Activated CD8-positive, alpha-beta memory T cell treated with anti-CD3 and anti-CD28 coated beads, Interleukin-2, amount 50 U/mL, for 1 hour (primary cell): ENCODE results near the gene PARG.
"Not testable (repeated sequence)": the region's sequence is repeated elsewhere in the genome, so short reads cannot be mapped to it uniquely, and the experiment has no call there.

Experiments used
- DNase-seq: peaks from one replicate; pipeline ENCODE4 v3.0.0-alpha.2; 2020; ENCODE audit errors: extremely low read depth

The PARG gene

GRCh38 chr10:49830846-49831245 is 111.0 kb downstream of the PARG start:
- no peak for DNase-seq

- no peak for DNase-seq
Observed at GRCh38 chr10:49830016-49830415, 111.8 kb downstream of the PARG start.

- DNase-seq = no peak
Observed at GRCh38 chr10:49827297-49827696, 114.5 kb downstream of the PARG start.

- no peak for DNase-seq
Observed at GRCh38 chr10:49819234-49819958, 122.4 kb downstream of the PARG start.

DNA sequence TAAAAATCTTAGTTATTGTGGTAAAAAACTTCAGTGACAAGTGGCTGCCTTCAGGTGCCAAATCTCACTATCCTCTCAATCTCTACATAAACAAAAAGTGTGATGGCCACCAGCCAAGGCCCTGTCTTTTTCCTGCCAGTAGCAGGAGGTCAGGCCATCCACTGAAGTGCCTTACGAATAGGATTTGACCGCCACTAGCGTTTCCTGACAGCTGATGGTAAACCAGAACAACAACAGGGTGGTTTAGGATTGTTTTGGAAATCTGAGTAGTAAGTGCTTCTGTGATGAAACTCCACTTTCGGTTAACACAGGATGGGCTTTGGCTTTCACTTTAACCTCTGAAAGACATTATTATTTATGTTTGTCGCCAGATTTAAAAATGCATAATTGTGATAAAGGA is 124.0 kb downstream of the PARG start:
- no peak for DNase-seq

- DNase-seq = no peak
Observed at GRCh38 chr10:49803988-49804387, 137.8 kb downstream of the PARG start.

DNA sequence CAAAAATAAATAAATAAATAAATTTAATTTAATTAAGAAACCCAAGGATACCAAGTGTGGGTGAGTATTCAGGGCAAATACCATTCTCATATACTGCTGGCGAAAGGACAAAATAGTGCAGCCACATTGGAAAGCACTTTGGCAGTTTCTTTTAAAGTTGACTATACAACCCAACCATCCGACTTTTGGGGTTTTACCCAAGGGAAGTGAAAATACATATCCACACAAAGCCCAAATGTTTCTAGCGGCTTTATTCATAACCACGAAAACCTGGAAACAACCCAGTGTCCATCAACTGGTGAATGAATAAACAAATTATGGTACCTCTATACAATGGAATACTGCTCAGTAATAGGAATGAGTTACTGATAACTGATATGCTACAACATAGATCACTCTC is 143.6 kb downstream of the PARG start:
- no peak for DNase-seq

DNA sequence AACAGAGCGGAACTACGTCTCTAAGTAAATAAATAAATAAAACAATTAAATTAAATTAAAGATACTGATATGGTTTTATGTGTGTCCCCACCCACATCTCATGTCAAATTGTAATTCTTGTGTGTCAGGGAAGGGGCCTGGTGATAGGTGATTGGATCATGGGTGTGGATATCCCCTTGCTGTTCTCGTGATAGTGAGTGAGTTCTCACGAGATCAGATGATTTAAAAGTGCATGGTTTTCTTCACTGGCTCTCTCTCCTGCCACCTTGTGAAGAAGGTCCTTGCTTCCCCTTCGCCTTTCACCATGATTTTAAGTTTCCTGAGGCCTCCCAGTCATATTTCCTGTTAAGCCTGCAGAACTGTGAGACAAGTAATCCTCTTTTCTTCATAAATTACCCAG is 150.7 kb downstream of the PARG start:
- no peak for DNase-seq

DNA sequence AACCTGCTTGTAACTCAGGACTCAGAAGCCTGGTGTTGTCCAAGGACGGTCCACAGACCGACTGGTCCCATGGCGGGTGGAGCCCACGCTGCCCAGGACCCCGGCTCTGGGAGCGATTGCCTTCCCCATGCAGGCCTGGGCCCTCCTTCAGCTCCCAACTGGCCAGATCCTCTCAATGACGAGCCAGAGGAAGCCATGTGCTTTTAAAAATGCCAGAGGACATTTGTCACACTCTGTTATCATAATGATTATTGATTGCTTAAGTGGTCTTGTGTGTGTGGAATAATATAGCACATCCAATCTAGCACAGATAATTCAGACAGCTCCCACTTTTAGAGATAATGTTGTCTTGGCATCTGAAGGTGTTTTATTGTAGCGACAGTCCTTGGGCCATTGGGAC is 157.1 kb downstream of the PARG start:
- no peak for DNase-seq

GRCh38 chr10:49783645-49784044 is 158.2 kb downstream of the PARG start:
- no peak for DNase-seq

DNA sequence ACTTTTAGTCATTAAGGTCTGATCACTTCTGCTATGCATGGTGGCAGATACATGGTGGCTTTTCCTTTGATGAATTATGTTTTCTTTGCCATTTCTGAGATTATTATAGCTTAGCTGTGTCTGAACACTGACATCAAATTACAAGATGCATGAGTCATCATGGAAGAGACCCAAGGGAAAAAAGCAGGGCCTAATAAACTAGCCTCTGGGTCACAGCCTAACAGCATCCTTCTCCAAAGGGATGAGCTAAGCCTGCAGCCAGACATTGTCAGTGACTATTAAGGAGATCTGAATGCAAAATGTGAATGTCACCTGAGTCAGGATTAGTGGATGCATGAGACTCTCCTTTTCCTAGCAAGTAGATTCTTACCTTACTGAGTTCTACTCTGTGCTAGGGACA is 160.6 kb downstream of the PARG start:
- no peak for DNase-seq

DNA sequence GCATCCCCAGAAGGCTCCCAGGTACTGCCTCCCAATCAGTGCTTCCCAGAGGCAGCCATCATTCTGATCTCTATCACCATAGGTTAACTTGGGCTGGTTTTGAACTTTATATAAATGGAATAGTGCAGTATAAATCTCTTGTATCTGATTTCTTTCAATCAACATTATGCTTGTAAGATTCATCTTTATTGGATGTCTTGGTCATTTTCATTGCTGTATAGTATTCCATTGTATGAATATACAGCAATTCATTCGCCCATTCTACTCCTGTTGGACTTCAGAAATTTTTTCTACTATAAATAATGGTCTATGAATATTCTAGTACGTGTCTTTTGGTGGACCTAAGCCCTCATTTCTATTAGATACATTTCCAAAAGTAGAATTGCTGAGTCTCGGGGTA is 163.6 kb downstream of the PARG start:
- no peak for DNase-seq

DNA sequence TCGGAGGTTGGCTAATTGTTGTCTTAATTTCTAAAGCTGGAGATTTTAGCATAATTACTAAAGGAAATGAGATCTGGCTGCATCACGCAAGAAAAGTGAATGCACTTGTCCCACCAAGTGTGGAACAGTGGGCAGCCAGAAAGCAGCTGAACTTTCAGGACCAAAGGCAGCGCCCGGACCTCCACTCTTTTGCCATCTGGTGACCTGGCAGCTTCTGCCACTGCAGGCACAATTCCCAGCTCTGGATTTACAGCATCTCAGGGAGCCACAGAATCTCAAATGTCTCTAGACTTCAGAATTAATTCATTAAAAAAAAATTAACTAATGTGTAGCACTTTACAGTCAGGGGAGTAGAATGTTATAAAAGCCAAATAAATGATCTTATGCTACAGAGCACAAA is 165.0 kb downstream of the PARG start:
- no peak for DNase-seq

GRCh38 chr10:49775014-49775413 is 166.8 kb downstream of the PARG start:
- no peak for DNase-seq

DNA sequence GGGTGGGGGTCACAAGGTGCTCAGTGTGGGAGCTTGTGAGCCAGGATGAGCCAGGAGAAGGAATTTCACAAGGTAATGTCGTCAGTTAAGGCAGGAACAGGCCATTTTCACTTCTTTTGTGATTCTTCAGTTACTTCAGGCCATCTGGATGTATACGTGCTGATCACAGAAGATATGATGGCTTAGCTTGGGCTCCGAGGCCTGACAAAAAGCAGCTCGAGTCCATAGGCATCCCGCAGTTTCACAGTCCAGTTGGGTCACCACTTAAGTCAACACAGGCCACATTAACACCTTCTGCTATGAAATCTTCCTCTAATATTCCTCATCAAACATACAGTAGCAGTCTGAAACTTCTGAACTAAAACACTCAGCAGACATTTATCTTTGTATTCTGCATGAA is 168.9 kb downstream of the PARG start:
- DNase-seq = not testable (repeated sequence)

GRCh38 chr10:49771046-49771445 is 170.8 kb downstream of the PARG start:
- not testable (repeated sequence) for DNase-seq

- no peak for DNase-seq
Observed at GRCh38 chr10:49769692-49770091, 172.1 kb downstream of the PARG start.

DNA sequence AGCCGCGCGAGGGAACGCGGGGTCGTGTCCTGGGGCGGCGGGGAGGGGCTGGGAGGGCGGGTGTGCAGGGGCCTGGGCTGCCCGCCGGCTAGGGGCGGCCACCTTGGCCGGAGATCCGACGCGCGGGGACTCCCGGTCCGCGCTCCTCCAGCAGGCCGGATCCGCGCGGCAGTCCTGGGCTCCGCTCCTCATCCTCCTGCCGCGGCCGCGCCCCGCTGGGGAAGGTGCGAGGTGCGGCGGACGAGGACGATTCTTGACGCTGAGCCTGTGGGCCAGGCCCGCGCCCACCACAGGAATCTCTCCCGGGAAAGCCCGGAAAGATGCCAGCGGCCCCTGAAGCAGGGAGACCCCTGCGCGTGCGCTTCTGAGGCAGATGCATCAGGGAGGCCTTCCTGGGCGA is 173.1 kb downstream of the PARG start:
- no peak for DNase-seq

- DNase-seq = no peak
Observed at GRCh38 chr10:49768329-49768728, 173.5 kb downstream of the PARG start.
